ENCODE measurements around the gene CCDC157.

DNA sequence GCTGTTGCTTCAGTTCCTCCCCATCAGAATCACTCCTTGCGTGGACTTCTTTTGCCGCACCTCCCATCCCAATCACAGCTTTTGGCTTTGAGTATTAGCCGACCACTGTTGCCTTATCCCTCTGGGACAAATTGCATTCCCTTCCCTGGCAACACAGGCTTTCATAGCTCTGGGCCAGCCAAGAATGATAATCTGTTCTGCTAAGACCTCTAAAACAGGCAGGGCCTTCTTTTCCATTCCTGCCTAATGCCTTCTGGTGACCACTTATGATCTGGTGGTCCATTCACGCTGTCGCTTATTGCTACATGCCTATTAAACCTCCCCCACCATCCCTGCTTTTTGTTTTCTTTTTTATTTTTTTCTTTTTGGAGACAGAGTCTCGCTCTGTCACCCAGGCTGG is 49.6 kb downstream of the CCDC157 start:
- TF ChIP-seq, protein P1, sequence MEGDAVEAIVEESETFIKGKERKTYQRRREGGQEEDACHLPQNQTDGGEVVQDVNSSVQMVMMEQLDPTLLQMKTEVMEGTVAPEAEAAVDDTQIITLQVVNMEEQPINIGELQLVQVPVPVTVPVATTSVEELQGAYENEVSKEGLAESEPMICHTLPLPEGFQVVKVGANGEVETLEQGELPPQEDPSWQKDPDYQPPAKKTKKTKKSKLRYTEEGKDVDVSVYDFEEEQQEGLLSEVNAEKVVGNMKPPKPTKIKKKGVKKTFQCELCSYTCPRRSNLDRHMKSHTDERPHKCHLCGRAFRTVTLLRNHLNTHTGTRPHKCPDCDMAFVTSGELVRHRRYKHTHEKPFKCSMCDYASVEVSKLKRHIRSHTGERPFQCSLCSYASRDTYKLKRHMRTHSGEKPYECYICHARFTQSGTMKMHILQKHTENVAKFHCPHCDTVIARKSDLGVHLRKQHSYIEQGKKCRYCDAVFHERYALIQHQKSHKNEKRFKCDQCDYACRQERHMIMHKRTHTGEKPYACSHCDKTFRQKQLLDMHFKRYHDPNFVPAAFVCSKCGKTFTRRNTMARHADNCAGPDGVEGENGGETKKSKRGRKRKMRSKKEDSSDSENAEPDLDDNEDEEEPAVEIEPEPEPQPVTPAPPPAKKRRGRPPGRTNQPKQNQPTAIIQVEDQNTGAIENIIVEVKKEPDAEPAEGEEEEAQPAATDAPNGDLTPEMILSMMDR (conservative IDR thresholded peaks at IDR 0.05; ENCODE audit: low read depth, low read length): no peak
- TF ChIP-seq EZH2phosphoT487 (IDR thresholded peaks at IDR 0.05; ENCODE audit: borderline replicate concordance, low read length): no peak

Data from PC-3 (cell line).